ENCODE measurements around the gene TBRG1.

GRCh38 chr11:124577716-124578427 lies 44.8 kb upstream of the TBRG1 start:
- no peak for TF ChIP-seq POLR2A (IDR thresholded peaks at IDR 0.05; ENCODE audit: extremely low read depth, insufficient read length)
- TF ChIP-seq CTCF (IDR thresholded peaks at IDR 0.05; ENCODE audit: low read depth, low read length): no peak

All from NB4 (cell line).